Glutamatergic neuron (in vitro differentiated cells): ENCODE results near the gene C5orf22. TPM values are rescaled to one million over a fixed set of nuclear protein-coding genes. Genes with fewer than 3 reads are reported as not detected.
A peak's percentile ranks its signal among the peaks of the same experiment; 100 is the strongest.

Source experiments
- DNase-seq: peaks from one replicate; pipeline ENCODE4 v3.0.0; 2022
- H3K27ac Mint-ChIP-seq: one replicate; pipeline ENCODE4 v1.8.0; 2020; ENCODE audit warnings: mild to moderate bottlenecking, mixed read lengths, inconsistent platforms; ENCODE audit not compliant: unreplicated experiment
- H3K27me3 Mint-ChIP-seq: one replicate; pipeline ENCODE4 v1.8.0; 2020; ENCODE audit warnings: mild to moderate bottlenecking, moderate library complexity, mixed read lengths, inconsistent platforms; ENCODE audit not compliant: unreplicated experiment
- H3K36me3 Mint-ChIP-seq: one replicate; pipeline ENCODE4 v1.8.0; 2020; ENCODE audit warnings: mild to moderate bottlenecking, mixed read lengths, inconsistent platforms; ENCODE audit not compliant: unreplicated experiment
- H3K4me1 Mint-ChIP-seq: one replicate; pipeline ENCODE4 v1.8.0; 2020; ENCODE audit warnings: mild to moderate bottlenecking, low read depth, mixed read lengths, inconsistent platforms; ENCODE audit not compliant: unreplicated experiment
- H3K4me3 Mint-ChIP-seq: one replicate; pipeline ENCODE4 v1.8.0; 2020; ENCODE audit warnings: mild to moderate bottlenecking, mixed read lengths, inconsistent platforms; ENCODE audit not compliant: unreplicated experiment
- H3K9me3 Mint-ChIP-seq: one replicate; pipeline ENCODE4 v1.8.0; 2020; ENCODE audit warnings: mild to moderate bottlenecking, moderate library complexity, mixed read lengths, inconsistent platforms; ENCODE audit not compliant: unreplicated experiment
- total RNA-seq: library from RNA; stranded (reverse); fragmentation: NEBNext Ultra II Directional; extraction: Animal tissue kit (Norgen Biotek cat#: 25700); gene quantifications from one replicate; pipeline ENCODE4 v1.2.1, GENCODE V29; 2021; ENCODE audit not compliant: unreplicated experiment
- TF ChIP-seq, protein P1 (sequence below): fragments of 200-600 bp; sonication (generic); IDR thresholded peaks from one replicate; pipeline ENCODE4 v1.5.0; 2021; ENCODE audit not compliant: partially characterized antibody, unreplicated experiment

The C5orf22 gene
- total RNA-seq, 1 donor from 2014 or later: 26.5 TPM

DNA sequence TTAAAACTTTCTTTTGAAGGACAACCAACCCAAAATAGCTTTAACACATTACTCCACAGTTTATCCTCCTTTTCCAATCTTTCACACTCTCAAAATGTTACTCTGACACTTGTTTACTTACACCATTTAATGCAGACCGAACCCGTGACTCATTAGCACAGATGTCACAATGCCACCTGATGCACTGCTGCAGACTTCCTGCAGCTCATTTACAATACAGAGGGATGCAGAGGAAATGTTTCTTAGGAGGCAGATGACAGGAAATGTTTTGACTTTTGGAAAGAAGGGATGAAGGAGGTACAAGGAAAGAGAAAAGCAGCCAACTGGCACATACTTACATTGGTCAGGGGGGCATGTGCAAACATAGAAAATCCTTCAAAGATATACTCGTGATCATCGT, 39.2 kb upstream of the C5orf22 start:
- Mint-ChIP-seq H3K4me3 (no peak overlapping the region), H3K27me3 (no peaks in the 10 kb centered on the region), H3K4me1 (peaks cover 8% of the 10 kb centered on the region), H3K36me3 (no peaks in the 10 kb centered on the region), H3K9me3 (peaks cover 3% of the 10 kb centered on the region), H3K27ac (peak overlapping the region; percentile 33)
- TF ChIP-seq, protein P1, sequence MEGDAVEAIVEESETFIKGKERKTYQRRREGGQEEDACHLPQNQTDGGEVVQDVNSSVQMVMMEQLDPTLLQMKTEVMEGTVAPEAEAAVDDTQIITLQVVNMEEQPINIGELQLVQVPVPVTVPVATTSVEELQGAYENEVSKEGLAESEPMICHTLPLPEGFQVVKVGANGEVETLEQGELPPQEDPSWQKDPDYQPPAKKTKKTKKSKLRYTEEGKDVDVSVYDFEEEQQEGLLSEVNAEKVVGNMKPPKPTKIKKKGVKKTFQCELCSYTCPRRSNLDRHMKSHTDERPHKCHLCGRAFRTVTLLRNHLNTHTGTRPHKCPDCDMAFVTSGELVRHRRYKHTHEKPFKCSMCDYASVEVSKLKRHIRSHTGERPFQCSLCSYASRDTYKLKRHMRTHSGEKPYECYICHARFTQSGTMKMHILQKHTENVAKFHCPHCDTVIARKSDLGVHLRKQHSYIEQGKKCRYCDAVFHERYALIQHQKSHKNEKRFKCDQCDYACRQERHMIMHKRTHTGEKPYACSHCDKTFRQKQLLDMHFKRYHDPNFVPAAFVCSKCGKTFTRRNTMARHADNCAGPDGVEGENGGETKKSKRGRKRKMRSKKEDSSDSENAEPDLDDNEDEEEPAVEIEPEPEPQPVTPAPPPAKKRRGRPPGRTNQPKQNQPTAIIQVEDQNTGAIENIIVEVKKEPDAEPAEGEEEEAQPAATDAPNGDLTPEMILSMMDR: no peak
- DNase-seq: no peak

DNA sequence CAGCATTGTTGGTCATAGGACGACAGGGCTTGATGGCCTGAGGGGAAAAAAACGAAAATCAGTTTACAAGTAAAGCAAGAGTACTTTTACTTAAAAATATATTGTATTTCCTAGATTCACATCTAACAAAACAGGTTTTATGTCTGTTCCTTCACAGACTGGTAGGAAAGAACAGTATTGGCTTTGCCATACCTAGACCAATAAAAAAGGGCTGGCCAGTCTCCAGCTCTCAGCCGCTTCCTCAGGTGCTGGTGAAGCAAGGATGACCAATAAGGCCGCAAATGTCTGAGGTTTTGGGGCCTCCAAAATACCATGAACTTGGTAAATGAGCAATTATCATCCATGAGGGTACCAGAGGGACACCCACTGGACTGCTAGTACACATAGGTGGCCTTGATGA, 36.8 kb upstream of the C5orf22 start:
- Mint-ChIP-seq H3K9me3 (peaks cover 3% of the 10 kb centered on the region), H3K36me3 (peaks cover 4% of the 10 kb centered on the region), H3K4me3 (no peak overlapping the region), H3K27me3 (no peaks in the 10 kb centered on the region), H3K4me1 (peaks cover 8% of the 10 kb centered on the region), H3K27ac (no peak overlapping the region)
- TF ChIP-seq, protein P1: no peak
- DNase-seq: no peak

DNA sequence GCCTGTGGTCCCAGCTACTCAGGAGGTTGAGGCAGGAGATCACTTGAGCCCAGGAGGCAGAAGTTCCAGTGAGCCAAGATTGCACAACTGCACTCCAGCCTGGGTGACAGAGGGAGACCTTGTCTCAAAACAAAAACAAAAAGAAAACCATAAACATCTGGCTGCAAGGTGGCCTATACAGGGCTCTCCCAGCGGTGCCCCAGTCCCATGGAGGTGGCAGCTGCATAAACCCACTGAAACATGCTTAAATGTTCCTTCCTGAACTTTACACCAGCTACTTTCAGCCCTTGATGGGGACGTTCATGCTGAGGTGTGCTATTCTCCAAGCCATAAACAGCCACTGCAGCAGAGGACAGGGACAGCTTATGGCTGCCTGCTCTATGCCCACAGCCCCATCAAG, 35.8 kb upstream of the C5orf22 start:
- Mint-ChIP-seq H3K9me3 (peaks cover 3% of the 10 kb centered on the region), H3K27me3 (no peaks in the 10 kb centered on the region), H3K4me3 (no peak overlapping the region), H3K27ac (no peak overlapping the region), H3K36me3 (peaks cover 4% of the 10 kb centered on the region), H3K4me1 (peaks cover 8% of the 10 kb centered on the region)
- TF ChIP-seq, protein P1: no peak
- DNase-seq: no peak

DNA sequence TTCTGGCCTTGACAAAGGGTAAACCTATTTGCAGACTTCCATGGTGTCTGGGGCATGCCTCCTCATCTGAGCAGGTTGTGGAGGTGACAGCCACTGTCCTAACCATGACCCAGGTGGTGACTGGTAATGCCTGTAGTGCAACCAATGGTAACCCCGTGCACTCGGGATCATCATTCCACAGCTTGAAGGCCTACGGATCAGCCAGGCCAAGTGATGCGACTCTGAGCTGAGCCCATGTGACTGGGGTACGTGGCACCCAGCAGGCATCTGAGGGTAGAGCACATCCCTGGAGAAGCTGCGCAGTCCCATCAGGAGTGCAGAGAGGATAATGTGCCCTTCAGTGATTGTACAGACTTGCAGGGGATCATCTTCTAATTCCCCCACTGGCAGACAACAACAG, 35.2 kb upstream of the C5orf22 start:
- TF ChIP-seq, protein P1: no peak
- no peak overlapping the region for H3K4me3 Mint-ChIP-seq
- no peaks in the 10 kb centered on the region for H3K27me3 Mint-ChIP-seq
- no peak for DNase-seq
- H3K27ac Mint-ChIP-seq: no peak overlapping the region
- peaks cover 3% of the 10 kb centered on the region for H3K9me3 Mint-ChIP-seq
- H3K4me1 Mint-ChIP-seq: peaks cover 8% of the 10 kb centered on the region
- H3K36me3 Mint-ChIP-seq: peaks cover 4% of the 10 kb centered on the region

DNA sequence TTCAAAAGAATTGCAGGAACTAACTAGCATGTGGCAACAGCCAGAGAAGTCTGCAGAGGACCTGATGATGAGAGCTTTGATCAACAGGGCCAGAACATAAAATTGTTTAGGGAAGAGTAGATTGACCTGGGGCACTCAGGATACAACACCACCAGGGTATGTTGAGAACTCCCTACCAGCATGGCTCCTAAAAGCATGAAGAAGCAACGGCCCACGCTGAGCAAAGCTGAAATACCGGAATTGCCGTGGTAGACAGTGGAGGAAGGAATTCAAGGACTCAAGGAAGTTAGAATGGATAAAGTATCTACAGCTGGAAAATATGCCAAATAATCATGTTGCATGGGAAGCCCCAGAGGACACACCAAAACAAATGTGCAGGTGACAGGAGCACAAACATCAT, 31.8 kb upstream of the C5orf22 start:
- no peak overlapping the region for H3K4me3 Mint-ChIP-seq
- H3K4me1 Mint-ChIP-seq: peaks cover 4% of the 10 kb centered on the region
- H3K9me3 Mint-ChIP-seq: peaks cover 5% of the 10 kb centered on the region
- TF ChIP-seq, protein P1: no peak
- no peak for DNase-seq
- no peak overlapping the region for H3K27ac Mint-ChIP-seq
- H3K36me3 Mint-ChIP-seq: peaks cover 9% of the 10 kb centered on the region
- H3K27me3 Mint-ChIP-seq: no peaks in the 10 kb centered on the region
